ENCODE data around the gene BANF2.
A peak's percentile ranks its signal among the peaks of the same experiment; 100 is the strongest.
"Not testable (repeated sequence)": the region's sequence is repeated elsewhere in the genome, so short reads cannot be mapped to it uniquely, and the experiment has no call there.

Gene BANF2

DNA sequence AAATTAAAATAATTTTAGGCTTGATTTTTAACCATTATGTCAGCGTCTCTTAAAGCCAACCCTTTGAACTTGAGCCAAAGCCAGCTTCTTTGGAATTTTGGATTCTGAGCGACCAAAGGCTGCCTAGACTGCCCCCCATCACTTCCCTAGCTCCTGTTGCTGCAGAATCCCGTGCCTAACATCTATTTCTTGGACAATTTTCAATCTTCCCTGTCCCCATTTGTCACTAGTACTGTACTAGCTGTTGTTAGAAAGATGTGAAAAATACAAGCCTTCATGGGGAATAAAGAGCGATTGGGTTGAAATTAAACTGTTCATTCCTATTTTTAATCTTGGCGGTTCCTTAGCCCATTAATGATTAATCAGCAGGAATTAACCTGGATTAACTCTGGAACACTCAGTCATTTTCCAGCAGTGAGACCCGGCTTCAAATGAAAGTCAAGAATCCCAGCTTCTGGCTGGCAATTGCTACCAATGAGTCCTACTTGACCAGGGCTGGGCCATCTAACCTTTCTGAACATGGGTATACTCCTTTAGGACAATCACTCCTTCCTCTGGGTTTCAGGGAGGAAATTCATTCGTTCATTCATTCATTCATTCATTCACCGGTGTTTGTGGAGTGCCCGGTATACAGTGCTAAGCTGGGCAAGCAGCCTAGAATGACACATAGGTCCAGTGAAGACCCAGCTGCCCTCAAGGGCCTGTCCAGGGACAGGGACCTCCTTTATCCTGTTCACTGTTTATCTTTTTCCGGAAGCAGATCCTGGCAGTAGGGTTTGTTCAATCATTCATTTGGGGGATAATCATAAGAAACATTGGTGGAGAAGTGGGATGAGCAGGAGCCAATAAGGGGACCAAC is 16.3 kb upstream of the BANF2 start:
- no peak for DNase-seq

DNA sequence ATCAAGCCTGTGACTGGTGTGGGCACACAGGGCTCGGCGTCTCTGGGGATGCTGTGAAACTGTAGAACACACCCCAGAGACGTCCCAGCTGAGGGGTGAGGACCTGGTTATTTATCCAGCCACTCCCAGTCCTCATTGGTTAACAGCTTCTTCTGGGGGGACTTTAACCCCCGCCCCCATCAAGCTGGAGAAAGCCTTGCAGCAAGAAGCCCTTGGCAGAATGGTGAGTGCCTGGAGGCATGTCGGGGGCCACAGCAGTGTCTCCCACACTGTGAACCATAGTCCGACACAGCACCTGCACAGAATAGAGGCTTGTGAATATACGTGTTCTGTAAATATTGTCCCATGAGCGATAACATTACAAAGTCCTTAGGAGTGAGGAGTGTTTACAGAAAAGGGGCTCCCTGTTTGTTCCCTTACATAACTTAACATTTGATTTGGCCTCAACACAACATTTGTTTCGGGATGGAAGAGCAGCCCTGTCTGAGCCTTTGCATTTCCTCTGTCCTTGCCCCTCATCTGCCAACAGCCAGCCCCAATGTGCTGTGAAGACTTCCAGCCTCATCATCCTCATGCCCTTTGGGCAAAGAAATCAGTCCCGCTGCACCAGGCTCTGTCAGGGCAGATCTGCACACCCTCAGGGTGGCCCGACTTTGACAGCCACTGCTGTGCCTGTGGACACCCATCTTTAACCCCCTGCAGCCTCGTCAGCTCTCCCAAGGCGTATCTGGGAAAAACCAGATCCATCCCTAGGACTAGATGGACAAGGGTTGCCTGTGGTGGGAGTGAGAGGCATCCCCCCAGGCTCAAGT is 15.5 kb upstream of the BANF2 start:
- no peak for DNase-seq

DNA sequence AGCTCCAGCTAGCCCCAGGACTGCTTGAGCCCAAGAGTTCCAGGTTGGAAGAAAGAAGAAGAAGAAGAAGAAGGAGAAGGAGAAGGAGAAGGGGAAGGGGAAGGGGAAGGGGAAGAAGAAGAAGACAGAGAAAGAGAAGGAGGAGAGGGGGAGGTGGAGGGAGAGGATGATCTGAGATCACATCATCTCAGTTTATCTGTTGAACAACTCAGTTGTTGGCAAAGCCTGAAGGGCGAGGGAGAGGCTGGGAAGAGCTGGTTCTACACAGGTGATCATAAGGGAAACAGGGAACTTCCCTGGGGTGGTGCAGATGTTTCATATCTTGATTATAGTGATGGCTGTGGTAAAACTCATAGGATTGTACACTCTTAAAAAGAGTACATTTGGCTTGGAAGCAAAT is 14.6 kb upstream of the BANF2 start:
- DNase-seq: no peak

DNA sequence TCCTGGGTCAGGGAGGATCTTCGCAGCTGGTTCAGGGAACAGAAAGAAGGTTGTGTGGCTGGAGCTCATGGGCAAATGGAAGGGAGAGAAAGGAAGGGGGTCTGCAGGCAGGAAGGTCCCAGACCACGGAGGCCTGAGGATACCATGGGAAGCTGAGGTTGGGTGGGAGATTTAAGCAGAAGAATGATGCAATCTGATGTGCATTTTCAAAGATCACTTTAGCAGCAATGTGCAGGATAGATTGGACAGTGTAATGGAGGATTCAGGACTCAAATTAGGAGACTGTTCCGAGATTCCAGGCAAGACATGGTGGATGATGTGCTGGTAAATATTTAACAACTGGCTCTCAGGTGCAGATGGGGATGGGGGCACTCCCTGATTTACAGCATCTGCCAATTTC is 12.0 kb upstream of the BANF2 start:
- no peak for DNase-seq

DNA sequence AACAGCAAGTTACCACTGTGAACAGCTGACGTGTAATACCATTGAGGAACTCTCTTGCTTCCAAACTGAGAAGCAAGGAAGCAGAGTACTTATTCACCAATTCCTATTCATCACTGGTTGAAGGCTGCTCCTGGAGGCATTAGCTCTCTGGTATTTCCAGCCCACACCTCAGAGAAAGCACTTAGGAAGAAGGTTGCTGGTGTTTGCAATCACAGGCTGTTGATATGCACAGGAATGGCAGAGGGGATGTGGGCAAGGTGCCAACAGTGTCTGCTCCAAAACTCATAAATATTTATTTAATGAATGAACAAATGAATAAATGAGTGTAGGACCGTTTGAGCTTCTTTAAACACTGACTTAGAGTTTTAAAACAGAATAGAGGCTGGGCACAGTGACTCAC is 10.8 kb upstream of the BANF2 start:
- no peak for DNase-seq

DNA sequence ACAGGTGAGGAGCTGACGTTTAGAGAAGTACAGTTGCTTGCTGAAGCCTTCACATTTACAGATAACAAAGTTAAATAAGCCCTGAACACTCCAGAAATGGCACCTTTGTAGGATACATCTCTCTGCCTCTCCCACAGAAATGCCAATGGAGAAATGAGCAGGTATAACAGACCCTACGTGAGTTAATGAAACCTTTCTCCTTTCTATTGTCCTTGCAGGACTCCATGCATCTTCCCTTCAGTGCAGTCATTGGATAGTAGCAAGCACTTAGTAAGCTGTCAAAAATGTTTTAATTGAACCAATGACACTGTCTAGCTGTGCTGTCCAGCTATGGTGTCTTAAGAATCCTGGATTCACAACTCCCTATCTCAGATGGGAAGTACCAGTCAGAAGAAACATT is 9.6 kb upstream of the BANF2 start:
- no peak for DNase-seq

DNA sequence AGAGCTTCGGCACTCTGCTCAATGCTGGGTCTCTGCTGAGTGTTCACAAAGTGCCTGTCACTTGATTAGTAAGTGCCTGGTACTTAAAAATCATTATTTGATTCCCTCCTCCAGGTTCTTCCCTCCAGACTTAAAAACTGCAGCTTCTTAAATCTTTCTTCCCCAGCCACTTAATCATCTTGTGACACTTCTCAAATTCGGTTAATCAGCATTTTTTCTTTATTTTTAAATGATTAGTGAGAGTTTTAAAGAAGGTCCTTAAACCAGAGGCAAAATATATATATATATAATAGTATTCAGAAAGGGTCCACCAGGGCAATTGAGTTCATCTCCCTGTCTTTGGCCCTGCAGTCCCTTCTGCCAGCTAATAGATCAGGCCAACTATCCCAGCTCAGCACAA is 8.0 kb upstream of the BANF2 start:
- DNase-seq: no peak

DNA sequence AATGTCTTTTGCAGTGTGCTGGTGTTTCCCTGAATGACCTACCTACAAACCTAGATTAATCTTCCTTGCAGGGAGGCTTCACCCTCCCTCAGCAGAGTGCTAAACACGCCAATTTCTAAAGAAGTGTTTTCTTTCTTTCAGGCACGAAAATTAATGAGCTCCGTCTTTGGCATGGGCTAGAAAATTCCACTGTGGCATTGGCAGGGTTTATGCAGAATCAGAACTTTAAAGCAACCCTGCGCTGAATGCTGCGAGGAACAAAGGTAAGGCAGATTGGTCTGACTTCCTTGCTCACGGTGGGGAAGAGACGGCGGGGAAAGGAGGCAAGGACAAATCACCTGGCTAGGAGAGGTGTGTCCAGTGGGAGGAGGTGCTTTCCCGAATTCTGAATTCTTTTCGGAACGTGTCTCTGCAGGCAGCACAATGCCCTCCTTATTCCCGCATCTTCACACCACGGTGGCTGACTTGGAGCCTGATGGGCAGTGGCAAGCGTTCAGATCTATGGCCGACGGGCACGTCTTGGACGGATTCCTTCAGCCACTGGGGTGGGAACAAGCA is 6.2 kb upstream of the BANF2 start:
- DNase-seq: no peak

DNA sequence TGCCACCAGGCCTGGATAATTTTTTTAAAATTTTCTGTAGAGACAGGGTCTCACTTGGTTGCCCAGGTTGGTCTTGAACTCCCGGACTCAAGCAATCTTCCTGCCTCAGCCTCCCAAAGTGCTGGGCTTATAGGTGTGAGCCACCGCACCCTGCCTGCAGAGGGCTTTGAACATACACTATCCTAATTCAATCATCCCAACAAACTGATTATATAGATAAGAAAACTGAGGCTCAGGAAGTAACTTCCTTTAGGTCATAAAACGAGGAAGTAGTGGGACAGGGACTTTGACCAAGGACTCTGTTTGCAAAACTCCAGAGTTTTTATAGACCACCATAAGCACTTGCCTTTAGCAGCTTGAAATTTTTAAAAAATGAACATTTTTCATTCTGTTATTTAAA is 5.0 kb upstream of the BANF2 start:
- no peak for DNase-seq

DNA sequence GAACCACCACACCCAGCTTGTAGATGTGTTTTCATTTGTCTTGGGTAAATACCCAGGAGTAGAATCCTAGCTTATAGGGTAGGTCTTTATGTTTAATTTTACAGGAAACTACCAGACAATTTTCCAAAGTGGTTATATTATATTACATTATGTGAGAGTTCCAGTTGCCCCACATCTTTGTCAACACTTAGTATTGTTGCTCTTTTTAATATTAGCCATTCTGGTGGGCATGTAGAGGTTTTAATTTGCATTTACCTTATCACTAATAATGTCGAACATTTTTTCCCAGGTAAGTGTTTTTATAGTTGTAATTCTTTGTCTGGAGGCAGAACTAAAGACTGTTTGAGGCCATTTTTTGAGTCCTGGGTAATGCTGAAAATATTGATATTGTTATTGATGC is 3.5 kb upstream of the BANF2 start:
- DNase-seq: no peak

DNA sequence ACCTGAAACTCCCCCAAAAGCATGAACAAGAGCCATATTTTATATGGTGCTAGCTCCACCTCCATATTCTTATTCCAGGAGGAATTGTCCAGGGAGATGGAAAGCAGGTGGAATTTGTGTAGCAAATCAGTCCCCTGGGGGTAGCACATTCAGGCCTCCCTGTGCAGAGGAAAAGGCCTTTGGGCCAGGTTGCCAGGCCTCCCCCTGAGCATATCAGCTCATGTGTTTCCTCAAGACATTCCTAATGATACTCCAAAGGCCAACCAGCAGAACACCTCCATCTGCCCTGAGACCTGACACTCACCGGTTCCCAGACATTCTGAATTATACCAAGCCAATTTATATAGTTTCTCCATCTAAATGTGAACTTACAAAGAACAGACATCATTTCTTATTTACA is 2.6 kb upstream of the BANF2 start:
- peak in 1 of 2 experiments; percentile 55 for DNase-seq

DNA sequence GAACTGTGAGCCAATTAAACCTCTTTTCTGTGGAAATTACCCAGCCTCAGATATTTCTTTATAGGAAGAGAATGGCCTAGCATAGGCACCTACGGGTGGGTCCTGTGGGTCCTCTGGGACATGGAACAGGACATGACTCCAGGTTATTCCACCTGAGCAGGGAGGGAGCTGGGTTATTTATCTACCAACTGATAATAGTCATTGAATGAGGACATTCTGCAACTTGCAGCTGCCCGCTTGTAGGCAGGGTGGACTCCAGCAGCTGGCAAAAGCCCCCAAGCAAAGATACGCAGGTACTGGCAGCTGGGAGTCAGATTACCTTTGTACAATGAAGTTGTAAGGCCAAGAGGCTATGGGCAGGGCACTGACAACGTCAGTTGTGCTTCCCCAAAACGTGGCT is 1.4 kb upstream of the BANF2 start:
- DNase-seq: no peak

DNA sequence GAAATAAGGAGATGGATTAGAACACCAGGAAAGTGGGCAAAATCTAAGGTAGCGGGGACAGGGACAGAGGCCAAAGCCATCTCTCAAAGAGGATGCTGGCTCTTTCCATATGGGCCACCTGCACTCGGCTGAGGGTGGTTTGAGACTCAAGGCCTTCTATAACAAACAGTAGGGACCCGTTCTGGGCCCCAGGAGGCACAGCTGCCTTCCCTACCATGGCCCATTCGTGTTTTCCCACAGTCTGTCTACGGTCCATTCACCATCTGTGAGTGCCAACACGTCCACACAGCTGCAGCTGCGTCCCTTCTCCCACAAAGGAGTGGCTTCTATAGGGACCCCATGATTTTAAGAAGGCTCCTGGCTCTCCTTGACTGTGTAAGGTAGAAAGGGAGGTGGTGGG is 871 bp downstream of the BANF2 start:
- DNase-seq: no peak

DNA sequence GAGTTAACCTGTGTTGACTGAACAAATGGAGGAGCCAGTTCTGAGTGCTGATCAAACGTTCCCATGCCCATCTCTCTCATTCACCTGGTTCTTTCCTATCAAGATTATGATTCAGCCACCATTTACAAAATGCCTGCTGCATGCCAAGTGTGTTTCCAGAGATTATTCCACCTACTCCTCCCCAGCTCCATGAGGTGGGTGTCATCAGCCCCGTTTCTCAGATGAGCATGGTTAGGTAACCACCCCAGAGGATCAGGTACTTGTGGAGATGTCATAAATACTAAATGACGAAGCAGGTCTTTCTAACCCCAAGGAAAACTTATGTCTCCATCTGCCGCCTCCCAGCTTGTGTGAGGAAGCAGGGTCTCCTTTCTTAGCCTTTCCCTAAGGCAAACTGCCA is 2.1 kb downstream of the BANF2 start:
- DNase-seq: no peak

DNA sequence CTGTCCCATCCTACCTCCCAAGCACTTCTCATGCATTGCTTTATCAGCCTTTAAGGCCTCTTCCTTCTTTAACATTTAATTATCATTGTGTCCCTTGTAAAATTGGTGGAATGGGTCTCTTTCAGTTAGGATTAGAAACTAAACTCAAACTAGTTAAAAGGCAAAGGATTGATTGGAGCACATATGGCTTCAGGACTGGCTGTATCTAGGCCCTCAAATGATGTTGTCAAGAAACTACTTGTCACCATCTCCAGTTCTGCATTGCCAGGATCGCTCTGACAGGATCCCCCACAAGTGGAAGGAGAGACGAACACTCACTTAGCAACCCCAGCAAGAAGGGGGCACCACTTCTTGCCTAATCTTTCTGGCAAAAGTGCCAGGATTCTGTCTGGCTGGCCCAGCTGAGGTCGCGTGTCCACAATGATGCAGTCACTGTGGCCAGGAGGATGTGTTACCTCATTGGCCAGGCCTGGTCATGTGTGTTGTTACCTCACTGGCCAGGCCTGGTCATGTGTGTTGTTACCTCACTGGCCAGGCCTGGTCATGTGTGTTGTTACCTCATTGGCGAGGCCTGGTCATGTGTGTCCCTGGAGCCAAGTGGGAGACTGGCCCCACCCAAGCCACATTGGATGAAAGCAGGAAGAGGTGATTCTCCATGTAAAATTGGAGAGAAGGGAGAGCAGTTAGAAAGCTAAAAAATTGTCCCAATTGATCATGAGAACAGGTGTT is 5.0 kb downstream of the BANF2 start:
- no peak for DNase-seq

DNA sequence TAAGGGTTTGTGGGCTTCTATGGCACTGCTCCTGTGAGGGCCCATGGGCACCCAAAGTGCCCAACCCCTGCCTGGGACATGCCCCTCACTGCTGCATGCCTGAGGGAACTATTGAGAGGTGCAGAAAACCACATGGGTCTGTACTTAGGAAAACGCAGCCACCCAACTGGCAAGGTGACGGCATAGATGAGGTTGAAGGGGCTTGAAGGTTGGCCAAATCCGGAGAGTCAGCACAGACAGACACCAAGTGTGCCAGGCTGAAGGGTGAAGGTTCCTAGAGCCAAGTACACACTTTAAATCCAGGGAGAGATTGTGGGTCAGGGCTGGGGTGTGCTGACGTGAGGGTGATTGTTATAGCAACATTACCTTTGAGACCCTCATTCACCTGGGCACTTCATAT is 6.2 kb downstream of the BANF2 start:
- no peak for DNase-seq

DNA sequence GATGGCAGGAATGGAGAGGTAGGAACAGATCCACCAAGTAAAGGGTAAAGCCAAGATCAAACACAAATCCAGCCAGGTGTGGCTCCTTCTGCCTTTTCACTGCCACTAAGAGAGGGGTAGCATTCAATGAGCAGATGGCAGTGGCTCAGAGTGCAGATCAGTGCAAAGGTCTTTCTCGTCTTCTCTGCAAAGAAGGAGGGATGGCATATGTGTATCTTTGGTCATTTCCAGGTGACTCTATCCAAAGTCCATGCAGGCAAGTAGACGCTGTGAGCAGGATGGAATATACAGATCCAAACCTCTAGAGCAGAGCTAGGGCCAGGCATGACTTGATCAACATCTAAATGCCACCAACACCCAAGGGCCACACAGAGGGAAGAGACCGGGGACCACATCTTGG is 6.9 kb downstream of the BANF2 start:
- no peak for DNase-seq

DNA sequence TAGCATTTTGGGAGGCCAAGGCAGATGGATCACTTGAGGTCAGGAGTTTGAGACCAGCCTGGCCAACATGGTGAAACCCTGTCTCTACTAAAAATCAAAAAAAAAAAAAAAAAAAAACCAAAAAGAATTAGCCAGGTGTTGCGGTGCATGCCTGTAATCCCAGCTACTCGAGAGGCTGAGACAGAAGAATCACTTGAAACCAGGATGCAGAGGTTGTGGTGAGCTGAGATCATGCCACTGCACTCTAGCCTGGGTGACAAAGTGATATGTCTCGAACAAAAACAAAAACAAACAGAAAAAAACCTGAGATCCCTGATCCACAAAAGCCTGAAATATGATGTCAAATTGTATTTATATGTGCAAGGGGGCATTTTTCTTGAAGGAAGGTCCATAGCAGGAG is 8.2 kb downstream of the BANF2 start:
- DNase-seq: not testable (repeated sequence)

DNA sequence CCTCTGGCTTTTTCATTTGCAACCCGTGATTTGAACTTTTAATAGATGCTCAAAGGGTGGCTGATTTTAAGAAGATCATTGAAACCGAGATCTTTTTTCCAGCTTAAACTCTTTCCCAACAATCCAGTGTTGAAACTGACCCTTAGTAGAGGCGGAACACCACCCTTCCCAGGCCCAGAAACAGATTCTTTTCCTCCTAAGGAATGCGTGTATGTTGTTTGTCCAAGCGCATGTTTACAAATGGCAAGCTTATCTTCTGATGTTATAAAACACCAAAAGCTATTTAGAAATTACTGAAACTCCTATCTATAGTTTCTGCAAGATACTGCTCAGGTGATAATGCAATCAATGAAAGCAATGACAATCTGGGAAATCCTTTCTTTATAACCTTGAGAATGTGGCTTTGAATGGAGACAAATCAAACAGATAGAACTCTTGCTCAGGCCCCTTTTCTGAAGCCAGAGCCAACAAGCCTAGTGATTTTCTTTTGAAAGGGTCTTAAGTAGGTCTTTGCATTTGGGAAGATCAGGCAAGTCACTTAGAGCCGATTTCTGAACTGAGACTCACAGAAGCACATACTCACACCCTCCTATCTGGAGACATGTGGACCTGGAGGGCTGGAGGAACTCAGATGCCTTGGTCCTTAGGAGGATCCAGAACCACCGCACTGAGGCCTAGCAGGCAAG is 9.1 kb downstream of the BANF2 start:
- no peak for DNase-seq

DNA sequence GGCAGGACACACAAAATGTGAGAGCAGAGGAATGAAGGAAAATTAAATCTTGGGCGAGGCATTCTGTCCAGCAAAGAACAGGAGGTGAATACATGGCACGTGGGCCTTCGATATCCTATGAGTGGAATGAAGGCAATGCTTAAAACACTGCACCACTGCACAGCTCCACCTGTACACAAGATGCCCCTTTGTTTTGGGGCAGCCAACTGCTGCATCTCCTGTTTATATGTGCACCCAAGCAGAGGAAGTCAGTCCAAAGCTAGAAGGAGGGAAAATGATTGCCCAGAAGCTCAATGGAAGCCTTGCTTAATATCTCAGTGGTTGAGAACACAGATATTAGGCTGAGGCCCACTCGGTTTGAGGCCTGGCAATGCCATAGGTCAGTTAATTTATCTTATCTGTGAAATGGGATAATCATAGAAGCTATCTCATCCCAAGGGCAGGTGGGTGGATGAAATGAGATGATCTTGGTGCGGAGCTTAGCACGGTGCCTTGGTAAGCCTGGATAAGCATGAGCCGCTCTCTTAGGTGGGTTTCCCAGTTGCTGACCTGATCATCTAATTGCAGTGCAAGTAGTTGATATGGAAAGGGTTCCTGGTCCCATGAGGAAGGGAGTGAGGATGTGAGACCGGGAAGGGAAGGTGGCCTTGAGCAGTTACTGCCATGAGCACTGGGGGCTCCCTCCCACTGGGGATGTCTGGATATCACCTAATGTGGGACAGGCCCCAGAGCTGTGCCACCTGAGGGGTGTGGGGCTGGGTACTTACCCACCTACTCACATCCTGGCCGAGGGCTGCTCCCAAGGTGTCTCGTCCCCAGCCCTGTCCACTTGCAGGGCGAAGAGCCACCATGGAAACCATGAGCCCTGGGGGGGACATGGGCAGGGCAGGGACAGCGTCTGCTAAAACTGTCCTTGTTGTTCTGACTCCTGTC is 9.9 kb downstream of the BANF2 start:
- no peak for DNase-seq
